WTC11 (cell line): Measurements from ENCODE around the gene ATP9A. TPM values are rescaled to one million over a fixed set of nuclear protein-coding genes. Genes with fewer than 3 reads are reported as not detected.
"Not testable (repeated sequence)": the region's sequence is repeated elsewhere in the genome, so short reads cannot be mapped to it uniquely, and the experiment has no call there.

ENCODE experiments used
- ATAC-seq: fragments of 200-7000 bp; cut with Tn5 transposase; 2 replicates; pipeline ENCODE4 v1.10.0; 2021; ENCODE audit warnings: mild to moderate bottlenecking, moderate library complexity
- CTCF ChIA-PET: fragments of 300-600 bp; sonication (Branson Sonifier 250); formaldehyde crosslinking; loops from one replicate; lab custom pipeline; 2021; ENCODE audit warnings: antibody characterized with exemption; lab: Charles Lee
- POLR2A ChIA-PET: fragments of 350-600 bp; sonication (Branson Sonifier 250); formaldehyde crosslinking; loops from one replicate; lab custom pipeline; 2021; ENCODE audit warnings: antibody characterized with exemption; lab: Charles Lee
- DNase-seq: peaks from one replicate; pipeline ENCODE4 v3.0.0; 2021; ENCODE audit warnings: low spot score
- H3K27ac Mint-ChIP-seq: 2 replicates; pipeline ENCODE4 v1.8.0; 2021; ENCODE audit warnings: mixed read lengths
- H3K27me3 Mint-ChIP-seq: 2 replicates; pipeline ENCODE4 v1.8.0; 2021; ENCODE audit warnings: low read depth, mild to moderate bottlenecking, moderate library complexity, mixed read lengths
- H3K36me3 Mint-ChIP-seq: 2 replicates; pipeline ENCODE4 v1.8.0; 2021; ENCODE audit warnings: mixed read lengths
- H3K4me1 Mint-ChIP-seq: 2 replicates; pipeline ENCODE4 v1.8.0; 2022; ENCODE audit warnings: mixed read lengths
- H3K4me3 Mint-ChIP-seq: 2 replicates; pipeline ENCODE4 v1.8.0; 2021; ENCODE audit warnings: mild to moderate bottlenecking, moderate library complexity, mixed read lengths
- H3K9me3 Mint-ChIP-seq: 2 replicates; pipeline ENCODE4 v1.8.0; 2021; ENCODE audit warnings: mixed read lengths
- ATF1 ChIP-seq: sonication (generic); formaldehyde crosslinking; IDR thresholded peaks from 2 replicates; pipeline ENCODE4 v1.8.1; 2023; ENCODE audit warnings: mild to moderate bottlenecking, moderate library complexity, missing genetic modification reagents
- FOXP1 ChIP-seq: sonication (generic); formaldehyde crosslinking; IDR thresholded peaks from 2 replicates; pipeline ENCODE4 v1.8.0; 2022; ENCODE audit warnings: missing genetic modification reagents, mild to moderate bottlenecking, moderate library complexity, borderline replicate concordance
- IRF2 ChIP-seq: sonication (generic); formaldehyde crosslinking; IDR thresholded peaks from 2 replicates; pipeline ENCODE4 v1.8.0; 2022; ENCODE audit warnings: low read depth, missing genetic modification reagents, borderline replicate concordance
- JAZF1 ChIP-seq: fragments of 250-450 bp; sonication (Bioruptor Pico); IDR thresholded peaks from 2 replicates; pipeline ENCODE4 v1.9.0; 2021; ENCODE audit warnings: moderate library complexity, mild to moderate bottlenecking, inconsistent platforms
- MXD4 ChIP-seq: fragments of 250-450 bp; sonication (Bioruptor Pico); IDR thresholded peaks from 2 replicates; pipeline ENCODE4 v1.8.0; 2021; ENCODE audit warnings: mild to moderate bottlenecking, moderate library complexity, borderline replicate concordance
- NR3C1 ChIP-seq: sonication (generic); formaldehyde crosslinking; conservative IDR thresholded peaks from 2 replicates; pipeline ENCODE4 v1.8.1; 2023; ENCODE audit warnings: low read depth, mild to moderate bottlenecking, missing genetic modification reagents
- PRRX2 ChIP-seq: fragments of 250-450 bp; sonication (Bioruptor Pico); IDR thresholded peaks from 2 replicates; pipeline ENCODE4 v1.8.0; 2021; ENCODE audit warnings: mild to moderate bottlenecking
- SP1 ChIP-seq: sonication (generic); formaldehyde crosslinking; conservative IDR thresholded peaks from 2 replicates; pipeline ENCODE4 v1.8.1; 2022; ENCODE audit warnings: missing genetic modification reagents
- TEAD1 ChIP-seq: sonication (generic); formaldehyde crosslinking; IDR thresholded peaks from 2 replicates; pipeline ENCODE4 v1.8.0; 2022; ENCODE audit warnings: mild to moderate bottlenecking, missing genetic modification reagents
- ZNF121 ChIP-seq: sonication (generic); formaldehyde crosslinking; IDR thresholded peaks from 2 replicates; pipeline ENCODE4 v1.8.0; 2023; ENCODE audit warnings: missing genetic modification reagents
- ZNF219 ChIP-seq: sonication (generic); formaldehyde crosslinking; IDR thresholded peaks from 2 replicates; pipeline ENCODE4 v1.8.0; 2023; ENCODE audit warnings: missing genetic modification reagents, mild to moderate bottlenecking, borderline replicate concordance
- ZNF232 ChIP-seq: sonication (generic); formaldehyde crosslinking; IDR thresholded peaks from 2 replicates; pipeline ENCODE4 v1.8.0; 2022; ENCODE audit warnings: mild to moderate bottlenecking, missing genetic modification reagents
- ZNF263 ChIP-seq: sonication (generic); formaldehyde crosslinking; IDR thresholded peaks from 2 replicates; pipeline ENCODE4 v1.8.1; 2022; ENCODE audit warnings: low read depth, mild to moderate bottlenecking, moderate library complexity, missing genetic modification reagents
- ZNF396 ChIP-seq: fragments of 250-450 bp; sonication (Bioruptor Pico); IDR thresholded peaks from 2 replicates; pipeline ENCODE4 v1.8.0; 2021; ENCODE audit warnings: mild to moderate bottlenecking, moderate library complexity, borderline replicate concordance
- ZNF671 ChIP-seq: fragments of 250-450 bp; sonication (Bioruptor Pico); IDR thresholded peaks from 2 replicates; pipeline ENCODE4 v1.8.0; 2021; ENCODE audit warnings: mild to moderate bottlenecking
- total RNA-seq: library from RNA; stranded (reverse); gene quantifications from 3 replicates; pipeline ENCODE4 v1.2.3, GENCODE V29; 2021
- TF ChIP-seq, protein P1 (sequence below): sonication (generic); formaldehyde crosslinking; IDR thresholded peaks from 2 replicates; pipeline ENCODE4 v1.8.0; 2022; ENCODE audit warnings: mild to moderate bottlenecking, missing genetic modification reagents
- TF ChIP-seq, protein P2 (sequence below): sonication (generic); formaldehyde crosslinking; IDR thresholded peaks from 2 replicates; pipeline ENCODE4 v1.8.1; 2023; ENCODE audit warnings: mild to moderate bottlenecking, missing genetic modification reagents
- TF ChIP-seq, protein P3 (sequence below): sonication (generic); formaldehyde crosslinking; IDR thresholded peaks from 2 replicates; pipeline ENCODE4 v1.8.1; 2022; ENCODE audit warnings: low read depth, mild to moderate bottlenecking, moderate library complexity, missing genetic modification reagents, borderline replicate concordance

The ATP9A gene
- total RNA-seq, 1 experiment from 2014 or later: 5.0 TPM

DNA sequence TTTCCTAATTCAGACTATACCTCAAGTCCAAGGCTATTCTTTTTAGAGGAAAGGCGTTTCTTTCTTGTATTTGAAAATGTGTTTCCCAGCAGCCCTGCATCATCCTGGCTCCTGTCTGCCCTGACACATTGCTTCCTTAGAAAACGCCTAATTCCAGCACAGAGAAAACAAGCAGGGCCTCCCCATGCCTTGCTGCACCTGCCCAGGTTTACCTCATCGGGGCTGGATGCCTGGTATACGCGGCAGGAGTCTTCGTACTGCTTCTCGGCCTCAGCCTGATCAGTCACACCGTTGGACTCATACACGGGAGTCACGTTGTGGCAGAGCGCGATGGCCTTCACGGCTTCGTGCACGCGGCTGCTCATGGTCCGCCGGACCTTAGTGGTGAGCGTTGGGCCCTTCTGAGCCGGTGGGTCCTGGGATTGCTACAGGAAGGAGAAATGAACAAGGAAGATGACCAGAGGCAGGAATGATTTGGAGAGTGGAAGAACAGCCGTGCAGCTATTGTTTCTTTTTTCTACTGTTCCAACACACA is 111.4 kb downstream of the ATP9A start:
- ATAC-seq (no peak), DNase-seq (no peak)
- peaks cover 28% of the 10 kb centered on the region for H3K4me1 Mint-ChIP-seq
- no peaks in the 10 kb centered on the region for H3K27me3 Mint-ChIP-seq
- no peak overlapping the region for H3K4me3 Mint-ChIP-seq
- H3K27ac Mint-ChIP-seq: no peak overlapping the region
- CTCF ChIA-PET: interaction anchor here (0.5 to 0.7 kb wide), 2 partner anchors 19 to 29 kb away, joined by 3 read pairs; no protein-coding TSS in a partner anchor
- TF ChIP-seq ZNF671 (no peak), PRRX2 (no peak)
- TF ChIP-seq, all 79 proteins: peak for 0
- POLR2A ChIA-PET: no interaction called here
- Mint-ChIP-seq H3K36me3 (no peaks in the 10 kb centered on the region), H3K9me3 (no peaks in the 10 kb centered on the region)

DNA sequence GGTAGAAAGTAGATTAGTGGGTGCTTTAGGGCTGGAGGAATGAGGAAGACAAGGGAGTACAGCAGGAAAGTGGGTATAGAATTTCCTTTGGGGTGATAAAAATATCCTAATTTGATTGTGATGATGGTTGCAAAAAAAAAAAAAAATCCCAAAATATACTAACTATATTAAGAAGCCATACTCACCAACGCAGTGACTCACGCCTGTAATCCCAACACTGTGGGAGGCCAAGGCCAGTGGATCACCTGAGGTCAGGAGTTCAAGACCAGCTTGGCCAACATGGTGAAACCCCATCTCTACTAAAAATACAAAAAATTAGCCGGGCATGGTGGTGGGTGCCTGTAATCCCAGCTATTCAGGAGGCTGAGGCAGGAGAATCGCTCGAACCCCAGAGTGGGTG is 112.1 kb downstream of the ATP9A start:
- H3K36me3 Mint-ChIP-seq, POLR2A ChIA-PET, DNase-seq, ATAC-seq, H3K27me3 Mint-ChIP-seq, H3K9me3 Mint-ChIP-seq, H3K4me3 Mint-ChIP-seq, H3K27ac Mint-ChIP-seq: not testable (repeated sequence)
- peaks cover 22% of the 10 kb centered on the region for H3K4me1 Mint-ChIP-seq
- CTCF ChIA-PET: interaction anchor here (0.7 kb wide), 1 partner anchor 18 kb away, joined by 3 read pairs; no protein-coding TSS in a partner anchor

DNA sequence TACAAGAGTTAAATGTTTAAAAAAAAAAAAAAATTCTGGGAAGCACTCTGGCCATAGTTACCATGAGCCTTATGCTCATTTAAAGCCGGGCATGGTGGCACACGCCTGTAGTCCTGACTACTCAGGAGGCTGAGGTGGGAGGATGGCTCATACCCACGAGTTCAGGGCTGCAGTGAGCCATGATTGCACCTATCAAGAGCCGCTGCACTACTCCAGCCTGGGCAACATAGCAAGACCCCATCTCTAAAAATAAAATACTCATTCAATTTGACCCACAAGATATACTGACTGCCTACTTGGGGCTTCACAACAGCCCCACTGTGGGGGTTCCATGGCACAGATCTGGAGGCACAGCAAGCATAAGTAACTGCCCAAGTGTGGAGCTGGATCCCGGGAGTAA is 113.7 kb downstream of the ATP9A start:
- no peak overlapping the region for H3K27ac Mint-ChIP-seq
- H3K4me1 Mint-ChIP-seq: peaks cover 7% of the 10 kb centered on the region
- no peak for ATAC-seq
- no peaks in the 10 kb centered on the region for H3K27me3 Mint-ChIP-seq
- H3K36me3 Mint-ChIP-seq: no peaks in the 10 kb centered on the region
- no peak for DNase-seq
- ChIA-PET CTCF (interaction anchor here (1.7 kb wide), 1 partner anchor 46 kb away, joined by 5 read pairs; no protein-coding TSS in a partner anchor), POLR2A (no interaction called here)
- peak; percentile 89 for TF ChIP-seq ZNF121 (CRISPR knock-in tag)
- TF ChIP-seq, protein P1, sequence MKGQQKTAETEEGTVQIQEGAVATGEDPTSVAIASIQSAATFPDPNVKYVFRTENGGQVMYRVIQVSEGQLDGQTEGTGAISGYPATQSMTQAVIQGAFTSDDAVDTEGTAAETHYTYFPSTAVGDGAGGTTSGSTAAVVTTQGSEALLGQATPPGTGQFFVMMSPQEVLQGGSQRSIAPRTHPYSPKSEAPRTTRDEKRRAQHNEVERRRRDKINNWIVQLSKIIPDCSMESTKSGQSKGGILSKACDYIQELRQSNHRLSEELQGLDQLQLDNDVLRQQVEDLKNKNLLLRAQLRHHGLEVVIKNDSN: no peak
- no peak overlapping the region for H3K4me3 Mint-ChIP-seq
- no peaks in the 10 kb centered on the region for H3K9me3 Mint-ChIP-seq

DNA sequence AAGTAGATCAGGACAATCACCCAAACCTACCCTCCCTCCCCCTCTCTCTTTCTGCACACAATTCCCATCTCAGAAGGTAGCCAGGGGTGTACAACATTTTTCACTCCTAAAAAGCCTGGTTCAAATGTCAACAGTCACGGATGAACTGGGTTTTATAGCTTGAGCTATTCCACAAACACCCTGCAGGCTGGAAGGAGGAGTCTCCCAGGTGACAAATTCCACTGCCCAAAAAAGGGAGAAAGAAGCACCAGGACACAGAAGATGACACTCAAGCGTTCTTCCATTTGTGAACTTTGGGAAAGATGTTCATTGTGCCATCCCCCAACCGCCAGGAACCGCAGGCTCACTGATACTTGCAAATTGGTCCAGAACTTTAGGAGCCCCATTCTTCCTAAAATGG is 114.1 kb downstream of the ATP9A start:
- CTCF ChIA-PET: interaction anchor here (1.7 kb wide), 1 partner anchor 47 kb away, joined by 5 read pairs; no protein-coding TSS in a partner anchor
- Mint-ChIP-seq H3K9me3 (no peaks in the 10 kb centered on the region), H3K4me3 (no peak overlapping the region), H3K4me1 (peaks cover 3% of the 10 kb centered on the region), H3K27ac (no peak overlapping the region), H3K36me3 (no peaks in the 10 kb centered on the region), H3K27me3 (no peaks in the 10 kb centered on the region)
- POLR2A ChIA-PET: no interaction called here
- ATAC-seq: no peak
- no peak for DNase-seq
- no peak for TF ChIP-seq ZNF671
- TF ChIP-seq, protein P2, sequence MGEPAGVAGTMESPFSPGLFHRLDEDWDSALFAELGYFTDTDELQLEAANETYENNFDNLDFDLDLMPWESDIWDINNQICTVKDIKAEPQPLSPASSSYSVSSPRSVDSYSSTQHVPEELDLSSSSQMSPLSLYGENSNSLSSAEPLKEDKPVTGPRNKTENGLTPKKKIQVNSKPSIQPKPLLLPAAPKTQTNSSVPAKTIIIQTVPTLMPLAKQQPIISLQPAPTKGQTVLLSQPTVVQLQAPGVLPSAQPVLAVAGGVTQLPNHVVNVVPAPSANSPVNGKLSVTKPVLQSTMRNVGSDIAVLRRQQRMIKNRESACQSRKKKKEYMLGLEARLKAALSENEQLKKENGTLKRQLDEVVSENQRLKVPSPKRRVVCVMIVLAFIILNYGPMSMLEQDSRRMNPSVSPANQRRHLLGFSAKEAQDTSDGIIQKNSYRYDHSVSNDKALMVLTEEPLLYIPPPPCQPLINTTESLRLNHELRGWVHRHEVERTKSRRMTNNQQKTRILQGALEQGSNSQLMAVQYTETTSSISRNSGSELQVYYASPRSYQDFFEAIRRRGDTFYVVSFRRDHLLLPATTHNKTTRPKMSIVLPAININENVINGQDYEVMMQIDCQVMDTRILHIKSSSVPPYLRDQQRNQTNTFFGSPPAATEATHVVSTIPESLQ (CRISPR knock-in tag): no peak
- TF ChIP-seq FOXP1 (CRISPR knock-in tag): no peak
- TF ChIP-seq ATF1 (CRISPR knock-in tag): no peak
- no peak for TF ChIP-seq ZNF396
- no peak for TF ChIP-seq ZNF232 (CRISPR knock-in tag)
- no peak for TF ChIP-seq ZNF219 (CRISPR knock-in tag)
- no peak for TF ChIP-seq TEAD1 (CRISPR knock-in tag)
- no peak for TF ChIP-seq JAZF1 (CRISPR knock-in tag)
- TF ChIP-seq, protein P3, sequence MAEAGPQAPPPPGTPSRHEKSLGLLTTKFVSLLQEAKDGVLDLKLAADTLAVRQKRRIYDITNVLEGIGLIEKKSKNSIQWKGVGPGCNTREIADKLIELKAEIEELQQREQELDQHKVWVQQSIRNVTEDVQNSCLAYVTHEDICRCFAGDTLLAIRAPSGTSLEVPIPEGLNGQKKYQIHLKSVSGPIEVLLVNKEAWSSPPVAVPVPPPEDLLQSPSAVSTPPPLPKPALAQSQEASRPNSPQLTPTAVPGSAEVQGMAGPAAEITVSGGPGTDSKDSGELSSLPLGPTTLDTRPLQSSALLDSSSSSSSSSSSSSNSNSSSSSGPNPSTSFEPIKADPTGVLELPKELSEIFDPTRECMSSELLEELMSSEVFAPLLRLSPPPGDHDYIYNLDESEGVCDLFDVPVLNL (CRISPR knock-in tag): no peak
- TF ChIP-seq MXD4 (CRISPR knock-in tag): no peak
- TF ChIP-seq SP1 (CRISPR knock-in tag): no peak
- no peak for TF ChIP-seq ZNF263 (CRISPR knock-in tag)
- no peak for TF ChIP-seq NR3C1 (CRISPR knock-in tag)
- TF ChIP-seq IRF2: no peak
